Measurements from ENCODE around the gene KLHL4. TPM values are rescaled to one million over a fixed set of nuclear protein-coding genes. Genes with fewer than 3 reads are reported as not detected.
A peak's percentile ranks its signal among the peaks of the same experiment; 100 is the strongest.

The KLHL4 gene
- total RNA-seq, 6 experiments from 2014 or later, result 0.33 to 0.86 (median 0.52) TPM

GRCh38 chrX:87515836-87516235, 1.8 kb upstream of the KLHL4 start:
- 78% methylated on average over 1 of the region's 1 CpG for WGBS (ENCODE audit: insufficient coverage, low coverage, low lambda C conversion rate, missing lambda C conversion rate)
- Histone ChIP-seq H3K27me3 (peaks cover 0 to 8% of the 10 kb centered on the region in 2 donors), H3K9me3 (no peaks in the 10 kb centered on the region), H3K4me1 (no peaks in the 10 kb centered on the region), H3K4me3 (no peak overlapping the region), H3K36me3 (no peaks in the 10 kb centered on the region), H3K27ac (no peak overlapping the region)
- intact Hi-C loops (cut with DNase I), result no loop called here
- TF ChIP-seq CTCF (IDR thresholded peaks at IDR 0.05) (no peak), POLR2A (IDR thresholded peaks at IDR 0.05) (no peak)
- no peak for ATAC-seq
- no peak for DNase-seq

- DNase-seq (no peak), ATAC-seq (peak in 1 of 4 donors; percentile 38)
- H3K27ac ChIP-seq, result no peak overlapping the region
- intact Hi-C loops (cut with DNase I), result no loop called here
- no peaks in the 10 kb centered on the region for H3K9me3 ChIP-seq
- TF ChIP-seq POLR2A (IDR thresholded peaks at IDR 0.05) (no peak), CTCF (IDR thresholded peaks at IDR 0.05) (no peak)
- no peak overlapping the region for H3K4me3 ChIP-seq
- H3K36me3 ChIP-seq, result no peaks in the 10 kb centered on the region
- H3K4me1 ChIP-seq, result no peaks in the 10 kb centered on the region
- peaks cover 0 to 8% of the 10 kb centered on the region in 2 donors for H3K27me3 ChIP-seq
These were observed 883 bp upstream of the KLHL4 start for GRCh38 chrX:87516717-87517121.

GRCh38 chrX:87518504-87518903, 902 bp downstream of the KLHL4 start:
- H3K27me3 ChIP-seq, result peaks cover 0 to 8% of the 10 kb centered on the region in 2 donors
- H3K9me3 ChIP-seq, result no peaks in the 10 kb centered on the region
- no peak overlapping the region for H3K27ac ChIP-seq
- H3K36me3 ChIP-seq, result no peaks in the 10 kb centered on the region
- TF ChIP-seq CTCF (IDR thresholded peaks at IDR 0.05), result no peak
- no peak for TF ChIP-seq POLR2A (IDR thresholded peaks at IDR 0.05)
- peak in 1 of 4 donors; percentile 16 for ATAC-seq
- H3K4me1 ChIP-seq, result no peaks in the 10 kb centered on the region
- H3K4me3 ChIP-seq, result no peak overlapping the region
- intact Hi-C loops (cut with DNase I), result no loop called here
- 22% methylated on average over 6 of the region's 6 CpGs for WGBS (ENCODE audit: insufficient coverage, low coverage, low lambda C conversion rate, missing lambda C conversion rate)
- no peak for DNase-seq

- TF ChIP-seq POLR2A (IDR thresholded peaks at IDR 0.05), result no peak
- TF ChIP-seq CTCF (IDR thresholded peaks at IDR 0.05), result no peak
- WGBS (ENCODE audit: insufficient coverage, low coverage, low lambda C conversion rate, missing lambda C conversion rate), result 43% methylated on average over 2 of the region's 2 CpGs
- H3K27ac ChIP-seq, result no peak overlapping the region
- H3K36me3 ChIP-seq, result no peaks in the 10 kb centered on the region
- intact Hi-C loops (cut with DNase I), result no loop called here
- no peaks in the 10 kb centered on the region for H3K27me3 ChIP-seq
- DNase-seq (no peak), ATAC-seq (no peak)
- no peaks in the 10 kb centered on the region for H3K4me1 ChIP-seq
- no peaks in the 10 kb centered on the region for H3K9me3 ChIP-seq
- H3K4me3 ChIP-seq, result no peak overlapping the region
These were observed 8.2 kb downstream of the KLHL4 start for GRCh38 chrX:87525771-87526229.

- DNase-seq (no peak), ATAC-seq (no peak)
- Histone ChIP-seq H3K4me3 (no peak overlapping the region), H3K9me3 (no peaks in the 10 kb centered on the region), H3K27ac (no peak overlapping the region), H3K4me1 (no peaks in the 10 kb centered on the region), H3K36me3 (no peaks in the 10 kb centered on the region), H3K27me3 (no peaks in the 10 kb centered on the region)
- 48% methylated on average over 2 of the region's 2 CpGs for WGBS (ENCODE audit: insufficient coverage, low coverage, low lambda C conversion rate, missing lambda C conversion rate)
- intact Hi-C loops (cut with DNase I), result no loop called here
- no peak for TF ChIP-seq POLR2A (IDR thresholded peaks at IDR 0.05)
- no peak for TF ChIP-seq CTCF (IDR thresholded peaks at IDR 0.05)
These were observed 8.7 kb downstream of the KLHL4 start for GRCh38 chrX:87526281-87526680.

Data from right lobe of liver (tissue), 6 donors.